ENCODE results near the gene AJAP1.

The AJAP1 gene

DNA sequence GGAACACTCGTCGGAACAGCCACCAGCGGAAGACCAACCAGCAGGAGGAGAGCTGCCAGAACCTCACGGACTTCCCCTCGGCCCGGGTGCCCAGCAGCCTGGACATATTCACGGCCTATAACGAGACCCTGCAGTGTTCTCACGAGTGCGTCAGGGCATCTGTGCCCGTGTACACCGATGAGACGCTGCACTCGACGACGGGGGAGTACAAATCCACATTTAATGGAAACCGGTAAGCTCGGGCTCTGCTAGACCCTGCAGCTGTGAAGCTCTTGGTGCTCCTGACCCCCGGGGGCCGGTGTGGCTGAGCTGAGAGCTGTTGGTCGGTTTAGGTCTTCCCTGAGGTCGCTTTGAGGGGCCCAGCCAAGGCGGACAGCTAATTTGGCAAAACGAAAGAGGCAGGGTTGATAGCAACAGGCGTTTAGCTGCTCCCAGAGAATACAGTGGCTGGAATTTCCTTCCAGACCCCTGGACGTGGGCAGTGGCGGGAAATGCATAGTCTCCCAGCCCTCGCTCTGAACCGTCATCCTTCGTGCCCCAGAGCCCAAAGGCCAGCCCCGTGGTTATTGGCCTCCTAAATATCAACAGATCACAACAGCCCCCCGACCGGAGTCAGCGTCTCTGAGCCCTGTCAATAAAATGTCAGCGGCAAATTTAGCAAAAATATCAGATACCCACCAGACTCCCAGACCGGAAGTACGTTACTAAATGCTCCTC, 118.0 kb downstream of the AJAP1 start:
- DNase-seq (ENCODE audit: low read depth): no peak

- no peak for DNase-seq (ENCODE audit: low read depth)
Measured at GRCh38 chr1:4773226-4773625, 118.8 kb downstream of the AJAP1 start.

- no peak for DNase-seq (ENCODE audit: low read depth)
Measured at GRCh38 chr1:4775506-4775905, 121.1 kb downstream of the AJAP1 start.

- DNase-seq (ENCODE audit: low read depth): no peak
Measured at GRCh38 chr1:4778056-4778455, 123.6 kb downstream of the AJAP1 start.

DNA sequence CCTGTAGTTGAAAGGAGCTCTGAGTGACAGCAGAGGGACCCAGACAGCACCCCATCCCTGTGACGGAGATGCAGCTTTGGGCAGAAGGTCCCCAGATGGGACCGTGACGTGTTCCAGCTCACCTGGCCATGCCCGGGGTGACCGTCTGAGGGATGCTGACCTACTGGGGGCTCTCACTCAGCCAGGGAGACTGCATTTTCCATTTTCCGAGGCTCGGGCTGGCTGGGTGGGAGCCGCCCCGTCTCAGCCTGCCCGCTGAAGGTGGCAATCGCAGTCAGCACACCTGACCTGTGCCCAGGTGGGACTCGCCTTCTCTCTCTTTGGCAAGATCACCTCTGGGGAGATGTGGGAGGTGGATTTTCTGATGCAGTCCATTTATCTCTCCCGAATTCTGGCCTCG, 127.2 kb downstream of the AJAP1 start:
- no peak for DNase-seq (ENCODE audit: low read depth)

DNA sequence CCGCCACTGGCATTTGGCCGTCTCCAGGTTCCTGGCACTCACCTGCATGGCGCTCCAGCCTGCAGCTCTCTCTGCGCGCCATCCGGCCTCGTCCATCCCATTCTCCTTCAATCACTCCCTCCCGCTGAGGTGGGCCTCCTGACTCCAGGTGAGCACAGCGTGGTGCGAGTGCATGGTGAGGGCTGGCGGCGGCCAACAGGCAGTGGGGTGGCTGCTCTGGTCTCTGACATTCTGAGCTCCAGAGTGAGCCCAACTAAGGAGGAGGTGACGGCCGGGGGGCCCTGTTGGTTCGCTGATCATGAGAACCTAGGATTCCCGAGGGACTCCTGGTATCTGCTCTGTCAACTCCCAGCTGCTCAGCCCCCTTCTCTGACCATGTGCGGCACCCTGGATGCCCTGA, 130.4 kb downstream of the AJAP1 start:
- DNase-seq (ENCODE audit: low read depth): no peak

- DNase-seq (ENCODE audit: low read depth): no peak
Measured at GRCh38 chr1:4786055-4786454, 131.6 kb downstream of the AJAP1 start.

DNA sequence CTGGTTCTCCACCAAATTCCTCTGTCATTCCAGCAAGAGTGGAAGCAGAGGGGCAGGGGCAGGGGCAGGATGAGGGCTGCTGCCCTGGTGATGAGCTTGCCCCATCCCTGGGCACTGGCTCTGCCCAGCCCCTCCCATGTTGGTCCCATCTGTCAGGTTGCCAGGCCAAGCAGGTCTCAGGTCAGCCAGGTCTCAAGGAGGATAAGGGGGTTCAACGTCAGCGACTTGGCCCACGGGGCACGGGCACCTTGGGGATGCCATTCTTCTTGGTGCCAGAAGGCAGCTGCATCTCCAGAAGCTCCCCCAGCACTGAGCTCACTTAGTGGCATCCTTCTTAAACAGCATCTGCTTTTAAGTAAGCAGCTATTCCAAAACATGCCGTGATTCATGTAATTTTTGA, 133.1 kb downstream of the AJAP1 start:
- no peak for DNase-seq (ENCODE audit: low read depth)

DNA sequence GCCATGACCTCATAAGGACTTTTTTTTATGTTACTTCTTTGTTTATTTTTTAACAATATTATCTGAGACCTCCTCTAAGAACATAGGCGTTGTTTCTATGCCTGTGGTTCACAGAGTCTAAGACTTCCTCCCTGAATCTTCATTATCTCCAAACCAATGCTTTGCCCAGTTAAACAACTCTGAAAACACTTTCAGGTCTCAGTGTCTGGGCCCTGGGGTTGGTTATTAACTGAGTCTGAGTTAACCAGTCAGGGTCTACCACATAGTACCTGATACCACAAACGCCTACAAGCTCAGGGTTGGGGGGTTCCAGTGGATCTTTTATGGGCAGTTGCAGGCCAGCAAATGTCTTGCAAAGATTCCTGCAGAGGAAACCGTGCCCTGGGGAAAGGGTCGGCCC, 138.2 kb downstream of the AJAP1 start:
- DNase-seq (ENCODE audit: low read depth): no peak

DNA sequence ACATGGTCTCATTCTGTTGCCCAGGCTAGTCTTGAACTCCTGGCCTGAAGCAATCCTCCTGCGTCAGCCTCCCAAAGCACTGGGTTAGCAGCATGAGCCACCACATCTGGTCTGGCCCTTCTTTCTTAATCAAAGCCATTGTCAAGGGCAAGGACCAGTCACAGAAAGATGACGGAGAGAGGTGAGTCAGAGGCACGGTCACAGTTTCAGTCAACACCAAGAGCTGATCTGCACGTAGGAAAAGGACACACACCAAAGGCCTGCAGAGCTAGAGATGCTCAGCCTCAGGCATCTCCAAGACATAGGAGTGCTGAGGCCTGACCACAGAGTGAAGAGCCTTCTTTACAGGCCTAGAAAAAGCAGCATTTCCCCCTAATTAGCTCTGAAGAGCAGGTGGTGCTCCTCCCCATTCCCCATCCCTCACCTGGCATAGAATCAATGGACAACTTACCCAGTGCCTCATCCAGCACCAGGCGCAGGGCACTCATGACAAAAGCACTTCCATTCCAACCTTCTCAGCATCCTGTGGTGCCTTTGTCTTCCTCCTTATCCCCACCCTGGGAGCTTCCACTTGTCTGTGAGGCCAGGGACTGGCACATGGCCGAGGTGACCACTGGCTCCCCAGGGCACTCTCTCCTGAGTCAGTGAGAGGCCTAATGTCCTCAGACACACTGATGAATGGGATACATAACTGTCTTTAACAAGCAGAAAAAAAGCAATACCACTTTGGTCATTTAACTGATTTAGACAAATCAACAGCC, 139.8 kb downstream of the AJAP1 start:
- DNase-seq (ENCODE audit: low read depth): no peak

DNA sequence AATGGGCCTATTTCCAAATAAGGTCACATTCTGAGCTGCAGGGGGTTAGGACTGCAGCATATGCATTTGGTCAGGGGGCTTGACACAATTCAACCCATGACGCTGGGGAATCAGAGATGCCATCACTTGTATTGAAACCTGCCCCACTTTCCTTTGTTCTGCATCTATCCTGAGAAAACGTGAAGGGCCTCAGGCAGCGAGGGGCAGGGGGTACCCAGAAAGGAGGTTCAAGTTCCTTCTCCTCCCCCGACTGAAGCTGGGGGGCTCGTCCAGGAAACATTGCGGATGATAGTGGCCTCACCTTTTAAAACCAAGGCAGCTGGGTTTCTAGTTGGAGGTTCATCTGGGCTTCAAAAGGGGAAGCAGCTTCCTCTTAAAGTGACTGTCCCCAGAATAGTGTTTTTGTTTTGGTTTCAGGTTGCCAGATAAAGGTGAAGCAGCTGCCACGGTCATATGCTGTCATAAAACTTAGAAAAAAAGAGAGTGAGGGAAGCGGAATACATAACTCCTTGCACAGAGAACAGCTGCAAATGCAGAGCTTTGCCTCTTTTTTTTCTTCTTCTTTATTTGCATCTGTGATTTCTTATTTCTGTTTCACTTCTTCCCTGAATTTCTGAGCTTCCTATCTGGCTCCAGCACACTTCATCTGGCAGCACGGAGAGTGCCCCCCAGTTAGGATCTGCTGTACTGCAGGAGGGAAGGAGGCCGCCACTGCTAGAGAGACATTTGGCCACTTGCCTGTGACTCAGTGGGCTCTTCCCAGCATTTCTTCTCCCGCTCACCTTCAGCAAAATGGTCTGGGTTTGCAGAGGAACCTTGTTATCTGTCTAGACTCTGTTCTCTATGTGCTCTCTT, 142.0 kb downstream of the AJAP1 start:
- DNase-seq (ENCODE audit: low read depth): no peak

DNA sequence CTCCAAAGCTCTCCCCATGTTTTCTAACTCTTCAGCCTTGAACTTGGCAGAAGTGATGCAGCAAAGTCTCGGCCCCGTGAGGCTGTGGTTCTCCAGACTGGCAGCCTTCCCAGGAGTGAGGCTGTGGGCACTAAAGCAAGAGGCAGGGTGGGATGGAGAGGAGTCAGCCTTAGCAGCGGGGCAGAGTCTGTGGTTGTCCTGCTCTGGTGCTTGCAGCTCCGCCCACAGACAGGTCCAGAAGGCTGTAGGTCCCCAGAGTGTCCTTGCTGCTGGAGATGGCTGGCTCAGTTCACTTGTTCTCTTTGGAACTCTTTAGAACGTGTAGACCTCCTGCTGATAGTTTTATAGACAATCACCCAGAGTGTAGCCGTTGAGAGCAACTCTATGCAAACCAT, 142.6 kb downstream of the AJAP1 start:
- no peak for DNase-seq (ENCODE audit: low read depth)

DNA sequence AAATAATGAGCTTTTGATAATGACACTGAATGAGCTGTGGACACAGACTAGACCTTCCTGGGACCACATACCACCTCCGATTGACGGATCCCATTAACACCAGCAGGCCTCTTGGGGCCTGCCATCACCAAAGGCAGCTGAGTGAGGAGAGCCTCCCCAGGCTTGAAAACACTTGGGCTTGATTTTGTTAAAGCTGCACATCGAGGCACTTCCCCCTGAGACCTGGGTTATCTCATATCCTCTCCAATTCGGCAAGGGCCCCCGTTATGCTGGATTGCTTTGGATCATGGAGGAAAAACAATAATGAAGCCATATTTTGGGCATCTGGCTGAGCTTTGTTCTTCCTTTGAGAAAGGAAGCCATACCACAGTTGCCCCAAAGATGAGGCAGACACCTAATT, 143.0 kb downstream of the AJAP1 start:
- no peak for DNase-seq (ENCODE audit: low read depth)

- DNase-seq (ENCODE audit: low read depth): no peak
Measured at GRCh38 chr1:4801192-4801924, 146.9 kb downstream of the AJAP1 start.

DNA sequence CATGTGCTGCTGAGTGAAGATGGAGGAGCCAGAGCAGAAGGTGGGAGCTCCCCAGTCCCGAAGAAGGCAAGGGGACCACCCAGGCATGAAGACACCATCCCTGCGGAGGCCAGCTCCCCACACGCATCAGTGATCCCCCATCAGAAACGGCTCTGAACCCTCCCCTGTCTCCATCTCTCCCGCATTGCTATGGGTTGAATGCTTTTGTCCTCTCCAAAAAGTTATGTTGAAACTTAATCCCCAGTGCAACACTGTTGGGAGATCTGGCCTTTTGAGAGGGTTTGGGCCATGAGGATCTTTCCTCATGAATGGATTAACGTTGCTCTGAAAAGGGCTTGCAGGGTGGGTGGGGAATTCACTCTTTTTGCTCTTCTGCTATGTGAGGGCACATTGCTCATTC, 147.6 kb downstream of the AJAP1 start:
- DNase-seq (ENCODE audit: low read depth): no peak

- DNase-seq (ENCODE audit: low read depth): no peak
Measured at GRCh38 chr1:4803335-4803734, 148.9 kb downstream of the AJAP1 start.

DNA sequence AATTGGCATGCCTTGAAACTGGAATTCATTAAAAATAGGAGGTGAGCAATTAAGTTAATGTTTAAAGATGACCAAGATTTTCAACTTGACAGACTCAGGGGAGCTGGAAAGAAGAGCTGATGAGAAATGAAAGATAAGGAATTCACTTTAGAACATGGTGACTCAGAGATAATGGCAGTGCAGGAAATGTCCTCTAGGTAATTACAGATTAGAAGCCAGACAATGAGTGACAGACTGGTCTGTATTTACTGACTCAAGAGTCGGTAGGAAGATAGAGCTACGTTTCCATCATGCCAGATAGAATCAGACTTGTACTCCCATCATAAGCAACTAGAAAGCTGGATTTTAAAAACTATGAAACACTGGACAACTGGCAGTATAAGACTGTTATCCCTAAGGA, 151.6 kb downstream of the AJAP1 start:
- no peak for DNase-seq (ENCODE audit: low read depth)

GRCh38 chr1:4820543-4820942, 166.1 kb downstream of the AJAP1 start:
- no peak for DNase-seq (ENCODE audit: low read depth)

DNA sequence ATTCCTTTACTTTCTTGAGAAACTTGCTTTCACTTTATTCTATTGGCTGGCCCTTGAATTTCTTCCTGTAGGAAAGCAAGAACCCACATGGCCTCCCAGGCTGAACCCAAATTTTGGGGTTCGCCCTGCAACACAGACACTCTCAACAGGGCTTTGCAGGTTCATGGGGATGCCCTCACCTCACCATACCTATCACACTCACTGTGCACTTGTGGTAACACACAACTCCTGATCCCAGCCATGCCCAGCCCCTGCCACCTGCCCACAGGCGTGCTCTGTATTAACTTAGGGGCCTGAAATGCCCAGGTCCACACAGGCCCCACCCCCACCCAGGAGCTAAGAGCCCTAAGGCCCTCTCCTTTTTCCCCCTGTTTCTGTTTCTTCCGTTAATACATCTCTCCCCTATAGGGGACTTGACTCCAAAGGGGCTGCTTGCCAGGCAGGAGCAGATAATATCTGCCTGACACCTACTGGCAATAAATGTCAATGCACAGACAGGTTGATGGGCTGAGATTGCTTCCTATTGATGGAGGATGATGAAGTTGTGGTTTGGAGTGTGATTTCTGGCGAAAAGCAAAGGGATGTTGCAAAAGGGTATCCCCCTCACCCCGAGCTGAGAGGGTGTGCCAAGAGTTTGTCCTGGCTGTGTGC, 171.5 kb downstream of the AJAP1 start:
- peak; percentile 1 for DNase-seq (ENCODE audit: low read depth)

DNA sequence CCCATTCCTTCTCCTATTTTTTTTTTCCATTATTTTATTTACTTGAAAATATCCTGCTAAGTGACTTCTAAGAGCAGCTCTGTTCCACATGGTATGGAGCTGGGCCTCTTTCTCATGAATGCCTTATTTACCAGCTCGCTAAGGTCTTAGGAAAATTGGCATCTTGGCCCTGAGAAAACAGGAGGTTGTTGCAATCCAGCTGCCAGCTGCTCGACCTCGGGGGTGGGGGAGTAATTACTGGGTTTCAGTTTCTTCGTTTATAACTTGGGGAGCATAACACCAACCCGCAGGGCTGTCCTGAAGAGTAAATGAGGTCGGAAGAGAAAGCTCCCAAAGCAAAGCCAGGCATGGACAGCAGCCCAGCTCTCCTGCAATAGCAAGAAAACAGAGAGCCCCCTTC, 176.3 kb downstream of the AJAP1 start:
- no peak for DNase-seq (ENCODE audit: low read depth)

DNA sequence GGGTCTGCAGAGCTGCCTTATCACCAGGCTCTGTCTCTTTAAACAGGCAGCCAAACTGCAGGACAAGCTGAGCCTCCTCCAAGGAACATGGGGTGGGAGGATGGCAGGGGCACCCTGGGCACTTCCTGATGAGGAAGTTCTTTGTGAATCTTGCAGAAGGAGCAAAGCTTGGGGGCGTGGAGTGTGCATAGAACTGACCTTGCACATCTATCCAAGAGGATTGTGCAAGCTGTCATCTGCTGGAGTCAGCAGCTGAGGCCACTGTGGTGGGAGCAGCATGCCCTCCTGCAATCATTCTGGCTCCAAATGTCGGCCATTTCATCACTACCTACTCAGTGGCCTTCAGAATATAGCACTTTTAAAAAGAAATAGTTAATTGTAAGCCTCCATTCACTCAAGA, 182.2 kb downstream of the AJAP1 start:
- DNase-seq (ENCODE audit: low read depth): no peak
